Forelimb muscle (tissue), 1 donor: ENCODE data around the gene ELOVL6. TPM values are rescaled to one million over a fixed set of nuclear protein-coding genes. Genes with fewer than 3 reads are reported as not detected.
"Not testable (repeated sequence)": the region's sequence is repeated elsewhere in the genome, so short reads cannot be mapped to it uniquely, and the experiment has no call there.

Experiments used
- DNase-seq: peaks from one replicate; pipeline ENCODE4 v3.0.0-alpha.2; 2013; ENCODE audit warnings: low read depth
- polyA plus RNA-seq: library from polyadenylated mRNA; unstranded; fragments of 120-200 nt; gene quantifications from one replicate; pipeline ENCODE4 v1.2.1, GENCODE V29; 2013; ENCODE audit not compliant: insufficient read length

ELOVL6 gene, protein sequence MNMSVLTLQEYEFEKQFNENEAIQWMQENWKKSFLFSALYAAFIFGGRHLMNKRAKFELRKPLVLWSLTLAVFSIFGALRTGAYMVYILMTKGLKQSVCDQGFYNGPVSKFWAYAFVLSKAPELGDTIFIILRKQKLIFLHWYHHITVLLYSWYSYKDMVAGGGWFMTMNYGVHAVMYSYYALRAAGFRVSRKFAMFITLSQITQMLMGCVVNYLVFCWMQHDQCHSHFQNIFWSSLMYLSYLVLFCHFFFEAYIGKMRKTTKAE
- 6.1 TPM for polyA plus RNA-seq

DNA sequence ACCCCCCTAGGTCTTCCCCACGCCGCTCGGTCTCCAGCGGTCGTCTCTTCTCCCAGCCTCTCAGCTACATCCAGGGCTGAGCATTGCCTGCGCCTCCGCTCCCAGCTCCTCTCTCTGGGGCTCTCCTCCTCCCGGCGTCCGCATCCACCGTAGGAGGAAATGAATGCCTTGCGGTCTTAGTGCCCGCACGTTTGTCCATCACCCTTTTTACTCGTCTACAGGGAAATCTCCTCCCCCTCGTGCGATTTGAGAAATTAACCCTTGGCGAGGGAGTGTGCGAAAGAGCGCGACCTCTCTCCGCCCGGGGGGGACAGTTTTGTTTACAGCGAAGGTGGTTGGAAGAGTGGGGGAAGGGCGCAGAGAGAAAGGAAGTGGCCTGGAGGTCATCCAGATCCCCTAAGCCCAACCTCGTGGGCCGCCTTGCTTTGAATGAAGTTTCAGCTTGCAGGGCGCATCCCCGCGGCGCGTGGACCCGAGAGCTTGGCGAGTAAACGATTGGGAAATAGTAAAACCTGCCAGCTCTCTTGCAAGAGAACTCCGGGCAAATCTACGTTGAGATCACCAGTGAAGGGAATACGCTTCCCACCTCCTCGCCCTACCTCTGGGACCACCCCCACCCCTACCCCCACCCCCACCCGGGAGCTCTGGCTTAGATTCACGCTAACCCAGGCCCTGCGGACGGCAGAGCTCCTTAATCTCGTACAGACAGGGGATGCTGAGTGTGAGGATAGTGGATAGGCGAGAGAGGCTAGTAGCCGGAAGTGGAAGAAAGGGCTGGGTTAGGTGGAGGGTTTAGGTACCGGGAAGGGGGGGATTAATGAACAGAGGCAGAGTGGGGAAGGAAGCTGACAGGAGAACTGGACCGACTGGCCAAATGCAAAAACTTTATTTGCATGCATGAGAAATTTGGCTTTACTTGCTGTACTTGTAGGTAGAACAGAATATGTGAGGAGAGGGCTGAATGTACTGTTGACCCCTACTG is at the start of gene ELOVL6:
Gene ELOVL6 (minus strand): TSS at position 181 of the 982 bp plus-strand sequence. CDS start 280 bp downstream, outside the sequence.
- no peak for DNase-seq

DNA sequence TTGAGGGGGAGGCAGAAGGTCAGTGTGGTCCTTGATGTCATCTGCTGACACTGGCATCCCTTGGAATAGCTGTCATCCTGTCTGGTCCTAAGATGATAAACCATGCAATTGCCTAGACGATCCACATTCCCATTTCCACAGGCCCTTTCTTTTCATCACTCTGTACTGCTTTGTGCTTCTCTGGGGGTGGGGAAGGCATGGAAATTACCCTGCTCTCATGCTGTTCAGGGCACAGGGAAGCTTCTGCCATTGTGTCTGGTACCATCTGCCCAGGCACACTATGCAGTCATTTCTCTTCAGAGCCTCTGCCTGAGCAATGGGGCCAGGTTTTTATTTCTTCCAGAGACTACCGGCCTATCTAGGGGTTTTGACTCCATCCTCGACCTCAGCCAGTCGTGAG is 49.7 kb upstream of the ELOVL6 start:
- DNase-seq, result no peak

DNA sequence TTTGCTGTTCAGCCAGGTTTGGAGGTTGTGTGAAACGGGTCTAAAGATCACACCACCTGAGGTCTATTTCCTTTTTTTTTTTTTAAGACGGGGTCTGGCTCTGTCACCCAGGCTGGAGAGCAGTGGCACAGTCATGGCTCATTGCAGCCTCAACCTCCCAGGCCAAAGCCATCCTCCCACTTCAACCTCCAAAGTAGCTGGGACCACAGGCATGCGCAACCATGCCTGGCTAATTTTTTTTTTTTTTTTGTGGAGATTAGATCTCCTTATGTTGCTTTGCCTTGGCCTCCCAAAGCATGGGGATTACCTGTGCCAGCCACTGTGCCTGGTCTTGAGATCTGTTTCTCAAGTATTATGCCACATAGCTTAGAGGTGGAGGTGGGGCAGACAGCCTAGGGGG is 49.2 kb upstream of the ELOVL6 start:
- DNase-seq, result no peak

DNA sequence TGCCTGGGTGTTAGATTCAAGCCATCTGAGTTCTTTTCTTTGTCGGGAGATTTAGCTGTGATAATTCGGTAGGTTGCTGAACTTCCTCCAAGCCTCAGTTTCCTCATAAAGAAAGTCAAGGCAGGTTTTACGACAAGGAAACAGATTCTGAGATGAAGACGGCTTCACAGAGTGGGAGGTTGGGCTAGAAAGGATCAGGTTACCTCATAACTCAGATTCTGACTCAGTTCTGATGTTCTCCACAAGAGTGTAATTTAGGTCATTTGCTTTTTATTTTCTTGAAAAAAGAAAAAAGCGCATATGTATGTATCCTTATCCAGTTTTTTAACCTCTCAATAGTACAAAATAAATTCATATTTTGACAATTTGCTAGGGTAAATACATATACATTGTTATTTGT is 47.2 kb upstream of the ELOVL6 start:
- DNase-seq, result no peak

DNA sequence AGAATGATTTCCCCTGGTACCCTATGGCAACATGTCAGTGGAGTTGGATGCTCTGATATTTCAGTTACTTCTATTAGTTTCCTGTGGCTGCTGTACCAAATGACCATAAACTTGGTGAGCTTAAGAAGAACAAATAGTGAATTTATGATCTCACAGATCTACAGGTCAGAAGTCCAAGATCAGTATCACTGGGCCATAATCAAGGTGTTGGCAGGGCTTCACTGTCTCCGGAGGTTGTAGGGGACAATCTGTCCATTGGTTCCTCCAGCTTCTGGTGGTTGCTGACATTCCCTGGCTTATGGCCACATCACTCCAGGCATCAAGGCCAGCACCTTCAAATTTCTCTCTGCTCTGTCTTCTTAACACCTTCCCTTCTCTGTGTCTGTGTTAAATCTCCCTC is 37.9 kb upstream of the ELOVL6 start:
- no peak for DNase-seq

DNA sequence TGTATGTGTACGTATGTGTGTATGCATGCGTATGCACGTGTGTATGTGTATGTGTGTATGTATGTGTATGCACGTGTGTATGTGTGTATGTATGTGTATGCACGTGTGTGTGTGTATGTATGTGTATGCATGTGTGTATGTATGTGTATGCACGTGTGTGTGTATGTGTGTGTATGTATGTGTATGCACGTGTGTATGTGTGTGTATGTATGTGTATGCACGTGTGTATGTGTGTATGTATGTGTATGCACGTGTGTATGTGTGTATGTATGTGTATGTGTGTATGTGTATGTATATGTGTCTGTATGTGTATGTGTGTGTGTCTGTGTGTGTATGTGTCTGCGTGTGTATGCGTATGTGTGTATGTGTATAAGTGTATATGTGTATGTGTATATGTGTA is 35.2 kb upstream of the ELOVL6 start:
- not testable (repeated sequence) for DNase-seq

DNA sequence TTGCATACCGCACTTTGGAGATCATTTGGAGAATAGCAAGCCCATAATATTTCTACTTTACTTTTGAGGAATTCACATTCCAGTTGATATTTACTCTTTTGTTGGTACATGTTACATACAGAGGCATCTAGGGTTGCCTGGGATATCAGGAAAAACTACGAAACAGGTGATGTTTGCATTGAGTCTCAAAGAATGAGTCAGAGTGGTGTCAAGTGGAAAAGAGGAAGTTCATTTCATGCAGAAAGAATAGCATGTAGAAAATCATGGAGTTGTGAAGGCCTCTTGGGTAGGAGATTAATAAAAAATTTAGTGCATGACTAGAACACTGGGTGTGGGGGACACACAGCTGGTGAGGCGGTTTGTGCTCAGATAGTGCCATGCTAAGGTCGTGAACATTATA is 33.5 kb upstream of the ELOVL6 start:
- DNase-seq, result no peak

DNA sequence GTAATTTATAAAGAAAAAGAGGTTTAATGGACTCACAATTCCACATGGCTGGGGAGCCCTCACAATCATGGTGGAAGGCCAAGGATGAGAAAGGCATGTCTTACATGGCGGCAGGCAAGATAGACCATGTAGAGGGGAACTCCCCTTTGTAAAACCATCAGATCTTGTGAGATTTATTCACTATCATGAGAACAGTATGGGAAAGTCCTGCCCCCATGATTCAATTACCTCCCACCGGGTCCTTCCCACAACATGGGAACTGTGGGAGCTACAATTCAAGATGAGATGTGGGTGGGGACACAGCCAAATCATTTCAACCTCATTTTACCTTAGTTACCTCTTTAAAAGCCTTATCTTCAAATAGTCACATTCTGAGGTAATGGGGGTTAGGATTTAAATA is 30.9 kb upstream of the ELOVL6 start:
- DNase-seq, result no peak

DNA sequence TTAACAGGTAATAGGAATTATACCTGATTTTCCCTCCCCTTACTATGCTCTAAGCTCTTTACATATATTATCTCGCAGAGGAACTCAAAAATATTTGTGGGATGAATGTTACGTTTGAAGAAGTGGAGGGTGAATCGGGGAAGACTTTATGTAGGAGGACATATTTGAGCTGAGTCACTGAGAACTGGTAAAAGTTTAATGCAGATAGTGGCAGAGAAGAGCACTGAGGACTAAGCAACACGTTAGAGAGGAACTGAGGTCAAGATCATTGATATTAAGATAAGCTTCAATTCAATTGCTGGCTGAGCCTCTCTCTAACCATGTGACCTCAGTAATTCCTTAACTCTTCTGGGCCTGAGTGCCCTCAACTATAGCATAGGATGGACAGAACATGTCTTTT is 26.4 kb upstream of the ELOVL6 start:
- no peak for DNase-seq

DNA sequence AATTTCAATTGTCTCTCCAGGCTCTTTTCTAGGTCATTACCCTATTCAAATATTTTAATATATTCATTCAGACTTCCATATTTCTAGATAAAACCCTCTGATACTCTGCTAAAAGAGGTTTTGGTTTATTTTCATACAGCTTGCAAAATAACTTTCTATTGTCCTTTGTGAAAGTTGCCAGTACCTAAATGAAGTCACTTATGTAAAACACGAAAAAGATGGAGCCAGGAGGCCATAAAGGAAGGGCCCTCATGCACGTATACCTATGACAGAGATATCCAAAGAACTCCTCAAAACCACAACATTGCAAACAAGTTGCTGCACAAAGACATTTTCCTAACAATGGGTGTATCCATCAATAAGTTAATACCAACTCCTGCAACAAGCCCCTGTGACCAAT is 25.7 kb upstream of the ELOVL6 start:
- DNase-seq, result no peak

DNA sequence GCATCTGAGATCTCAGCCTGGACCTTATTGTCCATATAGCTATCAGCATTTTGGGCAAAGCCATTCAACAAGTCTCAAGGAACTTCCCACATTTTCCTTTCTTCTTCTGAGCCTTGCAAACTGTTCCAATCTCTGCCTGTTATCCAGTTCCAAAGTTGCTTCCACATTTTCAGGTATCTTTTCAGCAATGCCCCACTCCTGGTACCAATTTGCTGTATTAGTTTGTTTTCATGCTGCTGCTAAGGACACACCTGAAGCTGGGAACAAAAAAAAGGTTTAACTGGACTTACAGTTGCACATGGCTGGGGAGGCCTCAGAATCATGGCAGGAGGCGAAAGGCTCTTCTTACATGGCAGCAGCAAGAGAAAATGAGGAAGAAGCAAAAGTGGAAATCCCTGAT is 20.5 kb upstream of the ELOVL6 start:
- not testable (repeated sequence) for DNase-seq

DNA sequence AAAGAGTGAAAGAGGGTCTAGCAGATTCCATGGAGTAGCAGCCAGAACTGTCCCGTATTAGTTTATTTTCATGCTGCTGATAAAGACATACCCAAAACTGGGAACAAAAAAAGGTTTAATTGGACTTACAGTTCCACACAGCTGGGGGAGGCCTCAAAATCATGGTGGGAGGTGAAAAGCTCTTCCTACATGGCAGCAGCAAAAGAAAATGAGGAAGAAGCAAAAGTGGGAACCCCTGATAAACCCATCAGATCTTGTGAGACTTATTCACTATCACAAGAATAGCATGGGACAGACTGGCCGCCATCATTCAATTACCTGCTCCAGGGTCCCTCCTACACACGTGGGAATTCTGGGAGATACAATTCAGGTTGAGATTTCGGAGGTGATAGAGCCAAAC is 18.8 kb upstream of the ELOVL6 start:
- not testable (repeated sequence) for DNase-seq

DNA sequence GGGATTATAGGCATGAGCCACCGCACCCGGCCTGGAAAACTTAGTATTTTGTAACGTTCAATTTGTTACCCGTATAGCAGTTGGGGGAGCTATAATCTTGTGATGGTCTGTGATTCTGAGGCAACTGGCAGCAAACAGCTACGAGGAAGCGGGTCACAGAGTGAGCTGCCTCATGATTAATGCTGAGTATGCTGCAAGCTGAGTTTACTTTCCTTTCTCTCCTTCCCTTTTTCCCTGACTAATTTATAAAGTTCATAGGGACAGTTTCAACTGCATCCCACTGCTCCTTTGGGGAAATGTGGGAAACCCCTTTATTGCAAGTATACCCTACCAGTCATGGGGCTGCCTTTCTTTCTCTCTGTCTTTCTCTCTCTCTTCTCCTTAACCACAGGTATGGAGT is 17.7 kb upstream of the ELOVL6 start:
- DNase-seq, result no peak

DNA sequence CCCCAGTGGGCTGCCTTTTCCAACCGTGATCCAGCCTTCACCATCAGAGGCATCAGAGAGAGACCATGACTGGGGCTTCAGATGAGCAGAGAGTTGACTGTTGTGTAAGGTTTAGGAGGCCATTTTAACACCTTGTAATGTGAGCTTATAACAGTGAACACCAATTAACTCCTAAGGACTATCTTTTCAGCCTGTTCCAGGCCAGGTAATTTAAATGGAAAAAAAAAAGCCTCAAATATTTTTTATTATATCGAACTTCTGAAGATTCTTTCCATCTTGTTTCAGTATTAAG is 13.3 kb upstream of the ELOVL6 start:
- DNase-seq, result no peak

DNA sequence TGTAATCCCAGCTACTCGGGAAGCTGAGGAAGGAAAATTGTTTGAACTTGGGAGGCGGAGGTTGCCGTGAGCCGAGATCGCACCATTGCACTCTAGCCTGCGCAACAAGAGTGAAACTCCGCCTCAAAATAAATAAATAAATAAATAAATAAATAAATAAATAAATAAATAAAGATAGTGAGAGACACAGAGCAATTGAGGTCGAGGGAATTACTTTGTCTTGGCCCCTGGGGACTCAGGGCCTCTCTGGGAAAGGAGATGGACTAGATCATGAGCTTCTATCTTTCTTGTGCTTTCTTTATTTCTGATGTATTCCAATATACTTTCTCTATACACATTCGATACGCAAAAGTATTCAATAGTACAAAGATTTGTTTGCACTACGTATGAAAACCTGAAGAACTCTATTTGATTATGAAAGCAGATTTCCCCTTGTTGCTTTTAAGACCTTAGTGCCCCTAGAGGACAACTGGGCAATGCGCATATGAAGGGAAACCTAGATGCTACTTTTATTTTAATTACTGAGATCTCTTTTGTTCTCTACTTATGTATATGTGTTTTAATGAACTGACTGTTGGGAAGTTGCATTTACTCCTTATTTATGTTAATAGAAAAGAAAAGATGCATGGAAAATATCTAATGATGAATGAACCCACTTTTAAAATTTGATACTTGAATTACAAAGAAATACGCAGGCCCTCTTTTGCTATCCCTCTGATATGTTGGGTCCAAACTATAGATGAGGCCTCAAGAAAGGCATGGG is 12.8 kb upstream of the ELOVL6 start:
- DNase-seq, result no peak

DNA sequence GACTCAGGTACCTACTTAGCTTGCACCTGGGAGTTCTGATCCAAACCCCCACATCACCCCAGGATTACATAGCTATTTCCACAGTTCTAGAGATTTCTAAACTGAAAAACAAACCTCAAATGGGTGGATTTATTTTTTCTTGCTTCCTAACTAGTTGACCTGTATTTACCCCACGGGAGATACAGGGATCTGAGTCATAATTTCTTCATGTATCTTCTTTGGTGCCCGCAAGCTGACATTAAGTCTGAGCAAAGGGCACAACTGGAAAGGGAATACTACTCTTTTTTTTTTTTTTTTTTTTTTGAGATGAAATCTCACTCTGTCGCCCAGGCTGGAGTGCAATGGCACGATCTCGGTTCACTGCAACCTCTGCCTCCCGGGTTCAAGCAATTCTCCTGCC is 10.0 kb upstream of the ELOVL6 start:
- no peak for DNase-seq

DNA sequence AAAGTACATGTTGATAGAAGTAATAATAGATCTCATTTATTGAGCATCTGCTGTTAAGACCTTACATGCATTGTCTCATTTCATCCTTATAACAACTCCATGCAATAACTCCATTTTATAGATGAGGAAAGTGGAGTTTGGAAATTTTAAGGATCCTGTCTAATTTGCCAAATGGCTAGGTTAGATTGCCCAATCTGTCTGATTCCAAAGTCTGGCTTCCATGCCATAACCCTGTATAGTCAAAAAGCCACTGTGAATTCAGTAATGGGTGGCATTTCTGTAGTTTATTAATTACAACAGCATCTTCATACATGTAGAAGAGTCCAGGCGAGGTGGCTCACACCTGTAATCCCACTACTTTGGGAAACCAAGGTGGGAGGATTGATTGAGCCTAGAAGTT is 8.8 kb upstream of the ELOVL6 start:
- no peak for DNase-seq

DNA sequence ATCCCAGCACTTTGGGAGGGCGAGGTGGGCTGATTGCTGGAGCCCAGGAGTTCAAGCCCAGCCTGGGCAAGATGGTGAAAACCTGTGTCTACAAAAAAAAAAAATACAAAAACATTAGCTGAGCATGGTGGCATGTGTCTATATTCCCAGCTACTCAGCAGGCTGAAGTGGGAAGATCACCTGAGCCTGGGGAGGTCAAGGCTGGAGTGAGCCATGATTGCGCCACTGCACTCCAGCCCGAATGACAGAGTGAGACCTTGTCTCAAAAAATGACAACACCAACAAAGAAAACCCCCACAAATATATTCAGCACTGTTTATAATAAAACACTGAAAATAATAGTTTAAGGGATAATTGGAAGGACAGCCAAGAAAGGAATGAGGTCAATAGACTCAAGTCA is 3.6 kb upstream of the ELOVL6 start:
- no peak for DNase-seq

DNA sequence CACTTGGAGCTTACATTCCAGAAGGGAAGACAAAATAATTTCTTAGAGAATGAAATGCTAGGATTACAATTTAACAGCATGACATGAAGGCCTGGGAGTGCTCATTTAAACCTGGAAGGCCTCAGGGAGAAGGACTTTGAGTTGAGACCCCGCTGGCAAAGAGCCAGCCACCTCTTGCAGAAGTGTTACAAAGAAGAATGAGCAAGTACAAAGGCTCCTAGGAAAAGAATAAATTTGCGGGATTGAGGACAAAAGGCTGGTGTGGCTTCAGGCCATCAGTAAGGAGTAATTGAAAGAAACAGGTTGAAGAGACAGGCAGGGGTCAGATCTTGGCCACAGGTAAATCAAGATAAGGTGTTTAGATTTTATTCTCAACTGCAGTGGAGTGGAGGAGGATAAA is 3.1 kb upstream of the ELOVL6 start:
- DNase-seq, result no peak

DNA sequence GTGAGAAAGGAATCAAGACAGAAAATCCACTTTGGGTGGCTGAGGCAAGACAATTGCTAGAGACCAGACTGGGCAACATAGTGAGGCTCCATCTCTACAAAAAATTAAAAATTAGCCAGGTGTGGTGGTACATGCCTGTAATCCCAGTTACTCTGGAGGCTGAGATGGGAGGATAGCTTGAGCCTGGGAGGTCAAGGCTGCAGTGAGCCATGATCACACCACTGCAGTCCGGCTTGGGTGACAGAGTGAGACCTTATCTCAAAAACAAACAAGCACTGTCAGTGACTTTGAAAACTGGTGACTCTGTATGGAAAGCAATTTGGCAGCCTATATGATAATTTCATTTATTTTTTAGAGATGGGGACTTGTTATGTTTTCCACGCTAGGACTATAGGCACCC is 2.3 kb upstream of the ELOVL6 start:
- DNase-seq, result no peak

DNA sequence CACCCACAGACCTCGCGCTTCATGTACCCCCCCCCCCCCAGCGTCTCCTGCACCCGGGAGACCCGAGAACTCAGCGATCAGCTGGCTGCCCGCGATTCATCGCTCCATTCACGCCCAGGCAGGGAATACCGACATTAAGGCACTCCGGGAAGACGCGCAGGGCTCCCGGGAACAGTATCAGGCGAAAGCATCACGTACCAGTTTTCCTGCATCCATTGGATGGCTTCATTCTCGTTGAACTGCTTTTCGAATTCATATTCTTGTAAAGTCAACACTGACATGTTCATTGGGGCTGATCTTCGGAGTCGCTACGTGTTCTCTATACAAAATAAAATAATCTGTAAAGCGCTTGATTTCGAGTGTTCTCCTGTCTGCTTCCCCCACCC is 373 bp downstream of the ELOVL6 start:
- DNase-seq, result no peak

DNA sequence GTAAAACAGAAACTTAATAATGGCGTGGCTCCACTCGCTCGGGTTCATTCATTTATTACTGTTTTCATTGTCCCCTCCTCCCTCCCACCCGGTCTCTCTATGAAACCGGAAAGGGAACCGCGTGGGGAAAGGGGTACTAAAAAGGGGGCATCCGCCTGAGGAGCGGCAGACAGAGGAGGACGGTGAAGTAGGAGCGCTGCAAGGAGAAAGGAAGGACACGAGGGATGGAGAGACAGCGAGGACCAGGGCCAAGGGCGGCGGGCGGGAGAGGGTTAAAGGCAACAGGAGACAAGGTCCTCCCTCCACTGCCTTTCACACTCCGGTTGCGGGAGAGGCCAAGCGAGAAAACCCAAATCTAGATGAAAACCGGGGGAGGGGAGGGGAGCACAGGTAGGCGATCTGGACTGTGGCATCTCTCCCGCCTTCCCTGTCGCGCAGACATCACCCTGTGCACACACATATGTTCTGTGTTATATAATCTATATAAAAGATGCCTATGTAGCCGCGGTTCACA is 829 bp downstream of the ELOVL6 start:
- no peak for DNase-seq
